Left ventricle myocardium inferior (tissue), 1 donor: Measurements from ENCODE around the gene PRR12. TPM values are rescaled to one million over a fixed set of nuclear protein-coding genes. Genes with fewer than 3 reads are reported as not detected.

Experiments
- DNase-seq: peaks from one replicate; pipeline ENCODE4 v3.0.0-alpha.2; 2020
- H3K27ac ChIP-seq: fragments of 200-600 bp; replicated peaks from 2 replicates; pipeline ENCODE4 v1.8.0; 2021
- H3K27me3 ChIP-seq: fragments of 200-600 bp; 2 replicates; pipeline ENCODE4 v1.8.0; 2021; ENCODE audit warnings: low read depth
- H3K36me3 ChIP-seq: fragments of 200-600 bp; 2 replicates; pipeline ENCODE4 v1.8.0; 2021
- H3K4me1 ChIP-seq: fragments of 200-600 bp; 2 replicates; pipeline ENCODE4 v1.8.0; 2021
- H3K4me3 ChIP-seq: fragments of 200-600 bp; 2 replicates; pipeline ENCODE4 v1.8.0; 2021; ENCODE audit warnings: mild to moderate bottlenecking, moderate library complexity
- H3K9me3 ChIP-seq: fragments of 200-600 bp; replicated peaks from 2 replicates; pipeline ENCODE4 v1.8.0; 2021
- intact Hi-C: fragments of 100-400 bp; cut with micrococcal nuclease; formaldehyde crosslinking; loops from one replicate; pipeline ENCODE4 v1.11.0; 2022
- total RNA-seq: library from RNA; stranded (reverse); fragmentation: NEBNext Ultra II Directional; extraction: Animal tissue kit (Norgen Biotek cat#: 25700); gene quantifications from one replicate; pipeline ENCODE4 v1.2.1, GENCODE V29; 2021
- TF ChIP-seq, protein P1 (sequence below): fragments of 200-600 bp; IDR thresholded peaks from 2 replicates; pipeline ENCODE4 v1.8.0; 2021; ENCODE audit warnings: antibody characterized with exemption, mild to moderate bottlenecking, borderline replicate concordance
- donor health status: DM: no; HTN: yes; CAD: no; lungs with severe emphysema.

The PRR12 gene
- total RNA-seq, 1 donor from 2014 or later: 15.5 TPM

DNA sequence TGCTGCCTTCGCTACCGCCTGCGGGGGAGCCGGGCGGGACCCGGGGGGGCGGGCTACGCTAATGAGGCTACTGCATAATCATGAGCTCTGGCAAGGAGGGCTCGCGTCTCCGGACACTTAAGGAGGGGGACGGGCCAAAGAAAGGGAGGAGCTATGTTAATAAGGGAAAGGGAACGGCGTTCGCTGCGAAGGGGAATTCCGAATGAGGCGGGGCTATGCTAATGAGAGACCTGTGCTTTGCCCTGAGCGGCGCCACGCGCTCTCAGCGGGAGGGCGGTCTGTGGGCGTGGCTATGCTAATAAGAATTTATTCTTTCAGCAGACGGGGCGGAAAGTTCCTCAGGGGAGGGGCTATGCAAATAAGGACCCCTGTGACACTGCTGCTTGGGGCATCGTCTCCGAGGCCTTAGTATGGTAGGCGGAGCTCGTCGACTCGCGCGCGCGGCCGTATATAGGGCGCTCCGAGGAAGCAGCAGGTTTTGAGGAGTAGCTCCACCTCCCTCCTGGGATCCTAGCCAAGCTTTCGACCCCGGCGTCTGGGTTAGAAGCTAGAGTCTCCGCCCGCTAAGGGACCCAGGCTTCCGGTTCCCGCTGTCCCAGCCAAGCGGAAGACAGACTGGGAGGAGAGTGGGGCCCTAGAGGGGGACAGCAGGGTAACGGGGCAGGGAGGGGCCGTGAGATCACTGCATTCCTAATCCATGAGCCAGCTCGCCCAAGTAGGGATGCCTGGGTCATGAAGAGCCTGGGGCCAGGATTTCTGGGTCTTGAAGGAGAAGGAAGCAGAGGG lies 49.3 kb downstream of the PRR12 start, which contains the start of gene RRAS:
RRAS (minus strand) TSS at position 31 of the 786 bp plus-strand sequence. CDS start 45 bp downstream, outside the sequence.
- Histone ChIP-seq H3K9me3 (no peaks in the 10 kb centered on the region), H3K4me3 (peak within 1 kb of the TSS; percentile 98), H3K27ac (peak within 1 kb of the TSS; percentile 100), H3K4me1 (peaks cover 87% of the 10 kb centered on the region), H3K36me3 (peaks cover 18% of the 10 kb centered on the region), H3K27me3 (no peaks in the 10 kb centered on the region)
- TF ChIP-seq, protein P1, sequence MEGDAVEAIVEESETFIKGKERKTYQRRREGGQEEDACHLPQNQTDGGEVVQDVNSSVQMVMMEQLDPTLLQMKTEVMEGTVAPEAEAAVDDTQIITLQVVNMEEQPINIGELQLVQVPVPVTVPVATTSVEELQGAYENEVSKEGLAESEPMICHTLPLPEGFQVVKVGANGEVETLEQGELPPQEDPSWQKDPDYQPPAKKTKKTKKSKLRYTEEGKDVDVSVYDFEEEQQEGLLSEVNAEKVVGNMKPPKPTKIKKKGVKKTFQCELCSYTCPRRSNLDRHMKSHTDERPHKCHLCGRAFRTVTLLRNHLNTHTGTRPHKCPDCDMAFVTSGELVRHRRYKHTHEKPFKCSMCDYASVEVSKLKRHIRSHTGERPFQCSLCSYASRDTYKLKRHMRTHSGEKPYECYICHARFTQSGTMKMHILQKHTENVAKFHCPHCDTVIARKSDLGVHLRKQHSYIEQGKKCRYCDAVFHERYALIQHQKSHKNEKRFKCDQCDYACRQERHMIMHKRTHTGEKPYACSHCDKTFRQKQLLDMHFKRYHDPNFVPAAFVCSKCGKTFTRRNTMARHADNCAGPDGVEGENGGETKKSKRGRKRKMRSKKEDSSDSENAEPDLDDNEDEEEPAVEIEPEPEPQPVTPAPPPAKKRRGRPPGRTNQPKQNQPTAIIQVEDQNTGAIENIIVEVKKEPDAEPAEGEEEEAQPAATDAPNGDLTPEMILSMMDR: no peak
- peak; percentile 99 for DNase-seq
- intact Hi-C loops: no loop called here

DNA sequence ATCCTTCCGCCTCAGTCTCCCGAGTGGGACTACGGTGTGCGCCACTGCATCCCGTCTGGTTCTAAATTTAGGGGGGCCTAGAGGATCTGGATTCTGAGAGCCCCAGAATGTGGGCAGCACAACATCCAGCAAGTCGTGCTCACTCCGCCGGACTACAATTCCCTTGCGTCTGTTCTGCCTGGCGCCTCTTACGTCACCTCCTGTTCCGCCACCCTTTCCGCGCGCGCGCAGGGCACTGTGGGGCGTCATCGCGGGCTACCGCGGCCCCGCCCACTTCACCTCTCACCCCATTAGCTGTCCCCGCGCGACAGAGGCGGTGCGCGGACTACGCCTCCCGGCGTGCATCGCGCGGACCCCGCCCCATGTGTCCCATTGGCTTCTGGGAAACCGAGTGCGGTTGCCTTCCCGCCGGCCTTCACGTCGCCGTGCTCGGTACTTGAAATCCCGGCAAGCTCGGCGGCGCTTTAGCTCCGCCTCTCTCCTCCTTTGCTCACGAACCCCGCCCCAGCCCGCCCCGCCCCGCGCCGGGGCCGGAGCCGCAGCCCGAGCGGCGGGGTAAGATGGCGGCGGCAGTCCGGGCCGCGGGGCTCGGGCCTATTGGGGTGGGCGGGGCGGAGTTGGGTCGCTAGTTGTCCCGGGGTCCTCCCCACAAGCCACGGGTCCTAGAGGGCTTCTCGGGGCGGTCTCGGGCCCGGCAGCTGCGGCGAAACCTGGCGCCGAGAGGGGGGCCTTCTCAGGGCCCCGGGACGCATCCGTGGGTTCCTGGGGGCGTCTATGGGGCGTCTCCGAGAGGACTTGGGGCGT lies 50.9 kb downstream of the PRR12 start, which contains the start of gene SCAF1:
SCAF1 (plus strand) TSS at position 522 of the 804 bp plus-strand sequence. CDS start 2,818 bp downstream, outside the sequence.
- intact Hi-C loops: no loop called here
- H3K4me1 ChIP-seq: peaks cover 78% of the 10 kb centered on the region

DNA sequence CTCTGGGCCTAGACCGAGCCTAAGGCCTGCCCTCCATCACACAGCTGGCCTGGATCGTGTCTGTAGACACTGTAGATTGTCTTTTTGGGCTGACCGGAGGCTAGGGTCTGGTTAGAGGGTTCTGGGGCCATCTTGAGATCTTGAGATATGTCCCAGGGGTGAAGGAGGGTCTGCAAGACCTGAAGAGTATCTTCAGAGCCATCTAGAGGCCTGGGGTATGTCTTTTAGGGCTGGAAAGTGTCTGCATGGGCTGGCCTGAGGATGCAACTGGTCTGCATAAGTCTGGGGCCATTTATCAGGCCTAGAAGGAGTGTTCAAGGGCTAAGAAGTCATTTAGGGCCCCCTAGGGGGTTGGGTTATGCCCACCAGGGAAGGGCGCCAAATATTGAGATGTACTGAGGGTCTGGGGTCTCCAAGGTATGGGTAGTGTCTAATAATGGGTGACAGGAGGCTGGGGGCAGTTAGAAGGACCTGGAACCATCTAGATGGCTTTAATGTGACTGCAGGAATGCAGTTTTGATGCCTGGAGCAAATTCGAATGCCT lies 51.6 kb downstream of the PRR12 start:
- peaks cover 71% of the 10 kb centered on the region for H3K4me1 ChIP-seq
- peak overlapping the region; percentile 98 for H3K4me3 ChIP-seq
- no peak for DNase-seq
- TF ChIP-seq, protein P1: no peak
- no peaks in the 10 kb centered on the region for H3K27me3 ChIP-seq
- peaks cover 26% of the 10 kb centered on the region for H3K36me3 ChIP-seq
- intact Hi-C loops: no loop called here
- H3K9me3 ChIP-seq: no peaks in the 10 kb centered on the region
- peak overlapping the region; percentile 100 for H3K27ac ChIP-seq

More for the DNA sequence above, 50.9 kb downstream of the PRR12 start, which contains the start of gene SCAF1:
- Histone ChIP-seq H3K27ac (peak within 1 kb of the TSS; percentile 100), H3K36me3 (peaks cover 19% of the 10 kb centered on the region), H3K9me3 (no peaks in the 10 kb centered on the region), H3K4me3 (peak within 1 kb of the TSS; percentile 98), H3K27me3 (no peaks in the 10 kb centered on the region)
- DNase-seq: peak; percentile 99
- TF ChIP-seq, protein P1: no peak

DNA sequence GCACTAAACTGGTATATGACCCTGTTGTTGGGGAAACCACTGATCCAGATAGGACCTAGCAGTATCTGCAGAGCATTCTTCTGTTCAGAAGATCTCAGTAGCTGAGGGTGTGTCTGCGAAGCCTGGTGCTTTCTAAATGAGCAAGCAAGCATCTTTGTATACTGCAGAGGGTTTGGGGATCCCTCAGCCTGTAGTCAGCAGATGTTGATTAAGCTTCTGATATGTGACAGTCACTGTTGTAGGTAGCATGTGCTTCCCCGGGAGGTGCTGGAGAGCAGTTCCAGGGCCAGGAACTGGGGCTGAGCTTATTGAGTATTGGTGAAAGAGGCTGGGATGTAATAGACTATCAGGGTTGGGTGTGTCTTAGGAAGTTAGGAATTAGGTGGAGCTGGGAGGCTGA lies 52.5 kb downstream of the PRR12 start:
- no peaks in the 10 kb centered on the region for H3K9me3 ChIP-seq
- peaks cover 62% of the 10 kb centered on the region for H3K4me1 ChIP-seq
- no peaks in the 10 kb centered on the region for H3K27me3 ChIP-seq
- peak overlapping the region; percentile 98 for H3K4me3 ChIP-seq
- no peak for DNase-seq
- TF ChIP-seq, protein P1: no peak
- intact Hi-C loops: no loop called here
- H3K27ac ChIP-seq: no peak overlapping the region
- H3K36me3 ChIP-seq: peaks cover 35% of the 10 kb centered on the region

DNA sequence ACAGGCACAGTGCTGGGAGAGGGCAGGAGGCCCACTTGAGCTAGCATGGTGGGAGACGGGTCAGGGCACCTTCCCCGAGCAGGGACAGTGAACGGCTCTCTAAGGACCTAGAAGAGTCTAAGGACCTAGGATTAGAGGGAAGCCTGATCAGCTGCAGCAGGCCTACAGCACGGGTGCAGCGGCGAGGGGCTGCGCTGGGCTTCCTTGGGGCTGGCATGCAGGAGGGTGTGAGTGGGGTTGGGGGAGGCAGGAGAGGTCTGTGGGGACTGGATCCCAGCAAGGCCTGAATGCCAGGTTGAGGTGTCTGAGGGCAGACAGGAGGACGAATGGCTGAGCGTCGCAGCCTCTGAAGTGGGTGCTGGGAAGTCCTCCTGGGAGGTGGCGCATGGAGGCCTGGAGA lies 54.6 kb downstream of the PRR12 start:
- H3K4me1 ChIP-seq: peaks cover 48% of the 10 kb centered on the region
- no peak for DNase-seq
- no peaks in the 10 kb centered on the region for H3K9me3 ChIP-seq
- H3K27me3 ChIP-seq: no peaks in the 10 kb centered on the region
- no peak overlapping the region for H3K27ac ChIP-seq
- no peak overlapping the region for H3K4me3 ChIP-seq
- TF ChIP-seq, protein P1: no peak
- intact Hi-C loops: no loop called here
- H3K36me3 ChIP-seq: peaks cover 56% of the 10 kb centered on the region
